ENCODE results near the gene TCF4.

GRCh38 chr18:55466789-55467188 lies 121.2 kb downstream of the TCF4 start:
- TF ChIP-seq, protein P1, sequence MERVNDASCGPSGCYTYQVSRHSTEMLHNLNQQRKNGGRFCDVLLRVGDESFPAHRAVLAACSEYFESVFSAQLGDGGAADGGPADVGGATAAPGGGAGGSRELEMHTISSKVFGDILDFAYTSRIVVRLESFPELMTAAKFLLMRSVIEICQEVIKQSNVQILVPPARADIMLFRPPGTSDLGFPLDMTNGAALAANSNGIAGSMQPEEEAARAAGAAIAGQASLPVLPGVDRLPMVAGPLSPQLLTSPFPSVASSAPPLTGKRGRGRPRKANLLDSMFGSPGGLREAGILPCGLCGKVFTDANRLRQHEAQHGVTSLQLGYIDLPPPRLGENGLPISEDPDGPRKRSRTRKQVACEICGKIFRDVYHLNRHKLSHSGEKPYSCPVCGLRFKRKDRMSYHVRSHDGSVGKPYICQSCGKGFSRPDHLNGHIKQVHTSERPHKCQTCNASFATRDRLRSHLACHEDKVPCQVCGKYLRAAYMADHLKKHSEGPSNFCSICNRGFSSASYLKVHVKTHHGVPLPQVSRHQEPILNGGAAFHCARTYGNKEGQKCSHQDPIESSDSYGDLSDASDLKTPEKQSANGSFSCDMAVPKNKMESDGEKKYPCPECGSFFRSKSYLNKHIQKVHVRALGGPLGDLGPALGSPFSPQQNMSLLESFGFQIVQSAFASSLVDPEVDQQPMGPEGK (CRISPR knock-in tag; IDR thresholded peaks at IDR 0.05; ENCODE audit: borderline replicate concordance): no peak
- TF ChIP-seq TSHZ2 (CRISPR knock-in tag; IDR thresholded peaks at IDR 0.05) (no peak), BACH2 (CRISPR knock-in tag; IDR thresholded peaks at IDR 0.05; ENCODE audit: borderline replicate concordance) (no peak), ZNF565 (CRISPR knock-in tag; conservative IDR thresholded peaks at IDR 0.05; ENCODE audit: low read depth) (no peak), PPARA (CRISPR knock-in tag; IDR thresholded peaks at IDR 0.05; ENCODE audit: borderline replicate concordance) (no peak), RARB (CRISPR knock-in tag; IDR thresholded peaks at IDR 0.05) (no peak), TCF4 (CRISPR knock-in tag; IDR thresholded peaks at IDR 0.05; ENCODE audit: borderline replicate concordance) (no peak), CSRNP3 (CRISPR knock-in tag; IDR thresholded peaks at IDR 0.05) (no peak), ESRRG (CRISPR knock-in tag; IDR thresholded peaks at IDR 0.05) (no peak), GLIS3 (CRISPR knock-in tag; IDR thresholded peaks at IDR 0.05) (no peak), ZFP30 (CRISPR knock-in tag; IDR thresholded peaks at IDR 0.05) (no peak)
- TF ChIP-seq, protein P2, sequence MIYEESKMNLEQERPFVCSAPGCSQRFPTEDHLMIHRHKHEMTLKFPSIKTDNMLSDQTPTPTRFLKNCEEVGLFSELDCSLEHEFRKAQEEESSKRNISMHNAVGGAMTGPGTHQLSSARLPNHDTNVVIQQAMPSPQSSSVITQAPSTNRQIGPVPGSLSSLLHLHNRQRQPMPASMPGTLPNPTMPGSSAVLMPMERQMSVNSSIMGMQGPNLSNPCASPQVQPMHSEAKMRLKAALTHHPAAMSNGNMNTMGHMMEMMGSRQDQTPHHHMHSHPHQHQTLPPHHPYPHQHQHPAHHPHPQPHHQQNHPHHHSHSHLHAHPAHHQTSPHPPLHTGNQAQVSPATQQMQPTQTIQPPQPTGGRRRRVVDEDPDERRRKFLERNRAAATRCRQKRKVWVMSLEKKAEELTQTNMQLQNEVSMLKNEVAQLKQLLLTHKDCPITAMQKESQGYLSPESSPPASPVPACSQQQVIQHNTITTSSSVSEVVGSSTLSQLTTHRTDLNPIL (CRISPR knock-in tag; IDR thresholded peaks at IDR 0.05; ENCODE audit: low read depth): no peak

All from SK-N-SH treated with all-trans-retinoic acid at 6 μM for 48 hours (cell line).